ENCODE measurements around the gene DICER1.

DICER1 gene

DNA sequence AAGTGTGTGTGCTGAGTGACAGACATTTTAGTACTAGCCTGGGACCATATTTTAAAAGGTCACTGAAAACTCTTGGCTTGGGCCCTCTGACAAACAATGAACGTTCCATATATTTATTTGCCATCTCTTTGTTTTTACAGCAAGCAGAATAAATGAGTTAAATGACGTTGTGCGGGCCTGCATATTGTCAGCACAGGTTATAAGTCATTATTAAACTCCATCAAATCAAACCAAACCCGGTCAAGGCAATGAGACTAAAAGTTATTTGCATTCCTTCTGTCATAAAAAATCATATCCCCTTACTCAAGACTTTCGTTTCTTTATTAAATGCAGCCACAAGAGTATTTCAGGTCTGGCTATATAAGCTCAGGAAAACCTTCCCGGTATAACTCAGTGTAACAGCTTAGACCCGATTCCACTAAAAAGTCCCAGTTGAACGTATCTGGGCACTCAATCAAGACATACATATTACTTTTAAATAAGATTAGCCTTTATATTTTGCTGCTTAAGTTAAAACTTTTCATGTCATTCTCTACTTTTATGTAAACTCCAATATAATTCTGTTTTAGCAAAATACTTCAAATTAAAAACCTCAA is 84.9 kb downstream of the DICER1 start:
- DNase-seq = no peak

GRCh38 chr14:95071649-95072280 is 85.6 kb downstream of the DICER1 start:
- no peak for DNase-seq

GRCh38 chr14:95070748-95071435 is 86.4 kb downstream of the DICER1 start:
- no peak for DNase-seq

DNA sequence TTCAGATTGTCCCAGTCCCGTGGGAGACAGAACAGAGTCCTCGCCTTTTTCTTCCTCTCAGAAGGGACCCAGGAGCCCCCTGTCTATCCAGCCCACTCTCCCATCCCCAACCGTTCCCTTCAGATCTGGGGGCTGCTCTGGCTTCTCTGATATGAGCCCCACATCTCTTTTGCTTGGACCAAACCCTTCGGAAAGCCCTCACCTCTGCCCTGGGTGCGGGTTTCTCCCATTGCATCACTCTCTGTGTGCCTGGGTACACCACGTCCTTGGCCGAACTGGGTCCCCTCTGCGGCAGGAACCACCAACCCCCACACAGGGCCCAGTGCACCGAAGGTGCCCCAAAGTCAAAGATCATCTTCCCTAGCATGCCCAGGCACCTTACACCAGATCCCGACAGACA is 87.8 kb downstream of the DICER1 start:
- no peak for DNase-seq

DNA sequence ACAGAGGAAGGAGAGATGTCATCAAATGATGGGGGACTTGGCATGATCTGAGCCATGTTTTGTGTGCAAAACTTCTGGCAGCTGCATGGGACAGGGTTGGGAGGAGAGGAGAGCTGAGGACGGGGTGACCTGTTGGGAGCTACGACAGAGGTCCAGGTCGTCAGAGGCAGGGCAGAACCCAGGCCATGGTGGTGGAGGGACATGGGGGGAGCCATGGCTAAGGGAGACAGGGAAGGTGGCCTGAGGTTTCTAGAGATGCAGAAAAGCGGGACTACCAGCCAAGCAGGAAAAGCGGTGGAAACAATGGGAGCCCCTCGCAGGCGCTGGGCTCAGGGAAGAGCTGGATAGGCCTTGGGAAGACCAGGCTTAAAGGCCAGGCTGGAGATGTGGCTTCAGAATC is 88.3 kb downstream of the DICER1 start:
- DNase-seq = no peak

DNA sequence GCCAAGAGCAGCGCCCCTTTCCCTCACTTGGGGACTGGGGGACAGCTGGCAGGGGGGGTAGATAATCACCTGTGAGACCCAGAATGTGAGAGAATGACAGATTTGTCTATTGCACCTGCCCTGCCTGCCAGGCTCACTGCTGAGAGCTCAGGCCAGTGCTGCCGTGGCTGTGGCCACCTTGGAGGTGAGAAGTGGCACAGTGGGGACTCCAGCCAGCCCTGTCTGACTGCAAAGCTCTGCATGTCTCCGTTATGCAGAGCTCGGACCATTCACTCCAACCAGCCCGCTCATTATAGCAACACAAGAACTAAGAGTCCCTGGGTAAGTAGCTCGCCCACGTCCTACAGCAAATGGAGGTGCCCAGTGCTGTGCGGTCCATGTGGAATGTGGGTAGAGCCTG is 88.8 kb downstream of the DICER1 start:
- no peak for DNase-seq

DNA sequence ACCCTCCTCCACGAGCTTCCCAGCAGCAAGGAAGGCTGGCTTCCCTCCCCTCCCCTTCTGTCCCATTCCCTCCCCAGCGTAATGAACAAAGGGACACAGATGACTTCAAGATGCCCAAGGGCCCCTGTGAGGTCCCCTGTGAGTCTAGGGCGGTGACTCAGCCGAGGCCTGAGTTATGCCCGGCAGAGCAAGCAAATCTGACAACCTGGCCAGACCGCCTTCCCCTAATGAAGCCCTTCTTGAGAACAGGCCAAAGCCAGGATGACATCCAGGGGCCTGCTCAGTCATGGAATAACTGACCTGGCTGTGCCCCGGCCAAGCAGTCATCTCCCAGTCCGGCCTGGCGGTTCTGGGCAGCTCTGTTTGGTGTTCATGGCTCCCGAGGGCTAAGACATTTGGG is 89.2 kb downstream of the DICER1 start:
- no peak for DNase-seq

- no peak for DNase-seq
These were observed 89.8 kb downstream of the DICER1 start for GRCh38 chr14:95067526-95067925.

GRCh38 chr14:95066427-95066986 is 90.8 kb downstream of the DICER1 start:
- DNase-seq = no peak

DNA sequence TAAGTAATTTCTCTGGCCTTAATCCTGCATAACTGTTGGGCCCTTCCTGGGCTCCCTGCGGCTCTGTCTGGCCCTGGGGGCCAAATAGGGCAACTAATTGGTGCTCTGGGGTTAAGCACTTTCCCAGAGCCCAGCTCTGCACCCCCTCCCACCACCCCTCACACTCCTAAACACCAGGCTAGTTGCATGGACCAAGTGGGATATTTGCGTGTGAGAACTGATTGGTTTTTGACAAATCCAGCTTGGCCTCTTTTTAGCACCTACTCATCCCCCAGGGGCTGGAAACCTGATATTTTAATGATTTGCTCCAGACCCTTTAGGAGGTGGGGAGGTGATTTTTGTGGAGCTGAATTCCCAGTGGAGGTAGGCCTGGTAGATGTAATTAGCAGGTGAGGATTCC is 91.9 kb downstream of the DICER1 start:
- DNase-seq = no peak

DNA sequence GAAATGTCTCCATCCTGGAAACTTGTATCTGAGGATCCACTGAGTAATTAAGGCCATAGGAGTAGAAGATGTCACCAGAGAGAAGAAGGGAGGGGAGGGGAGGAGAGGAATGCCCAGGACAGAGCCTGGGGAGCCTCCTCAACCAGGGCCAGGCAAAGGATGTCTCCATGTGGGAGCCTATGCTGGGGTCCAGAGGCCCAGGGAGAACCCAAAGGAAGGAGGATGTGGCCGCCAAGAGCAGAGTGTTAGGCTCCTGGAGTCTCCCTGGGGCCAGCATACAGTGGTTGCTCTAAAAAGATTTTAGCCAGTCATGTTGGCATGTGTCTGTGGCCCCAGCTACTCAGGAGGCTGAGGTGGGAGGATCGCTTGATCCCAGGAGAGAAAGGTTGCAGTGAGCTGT is 92.6 kb downstream of the DICER1 start:
- DNase-seq = no peak

- DNase-seq = no peak
These were observed 93.1 kb downstream of the DICER1 start for GRCh38 chr14:95064256-95064655.

DNA sequence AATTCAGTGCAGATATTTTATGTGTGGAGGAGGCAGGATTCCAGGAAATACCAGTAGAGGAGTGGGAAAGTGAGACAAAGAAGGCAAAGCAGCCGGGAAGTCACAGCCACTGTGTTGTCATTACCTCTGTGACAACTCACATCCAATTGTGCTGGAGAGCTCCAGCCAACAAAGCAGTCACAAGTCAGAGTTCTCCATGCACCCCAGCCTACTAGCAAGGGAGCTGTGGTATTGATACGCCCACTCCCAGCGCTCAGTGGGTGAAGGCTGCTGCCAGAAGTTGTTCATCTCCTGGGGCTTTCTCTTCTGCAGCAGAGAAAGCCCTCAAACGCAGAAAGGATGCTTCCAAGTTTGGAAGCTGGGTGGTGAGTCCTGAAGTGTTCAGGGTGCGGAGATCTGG is 93.9 kb downstream of the DICER1 start:
- no peak for DNase-seq

DNA sequence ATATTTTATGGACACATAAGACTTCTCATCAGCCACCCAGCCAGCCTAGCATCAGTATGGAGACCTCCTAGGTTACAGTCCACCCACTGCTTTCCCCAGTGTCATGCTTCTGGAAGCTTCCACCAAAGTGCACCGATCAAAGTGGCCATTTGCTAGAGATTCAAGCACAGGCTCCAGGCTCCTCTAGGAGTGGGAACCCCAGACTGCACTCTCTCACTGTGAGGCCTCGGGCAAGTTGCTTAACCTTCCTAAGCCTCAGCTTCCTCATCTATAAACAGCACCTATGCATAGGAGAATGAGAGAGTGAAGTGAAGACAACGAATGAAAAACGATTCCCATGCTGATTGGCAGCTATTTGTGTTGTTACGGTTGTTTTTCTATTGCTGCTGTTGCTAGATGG is 94.4 kb downstream of the DICER1 start:
- DNase-seq = peak; percentile 7

DNA sequence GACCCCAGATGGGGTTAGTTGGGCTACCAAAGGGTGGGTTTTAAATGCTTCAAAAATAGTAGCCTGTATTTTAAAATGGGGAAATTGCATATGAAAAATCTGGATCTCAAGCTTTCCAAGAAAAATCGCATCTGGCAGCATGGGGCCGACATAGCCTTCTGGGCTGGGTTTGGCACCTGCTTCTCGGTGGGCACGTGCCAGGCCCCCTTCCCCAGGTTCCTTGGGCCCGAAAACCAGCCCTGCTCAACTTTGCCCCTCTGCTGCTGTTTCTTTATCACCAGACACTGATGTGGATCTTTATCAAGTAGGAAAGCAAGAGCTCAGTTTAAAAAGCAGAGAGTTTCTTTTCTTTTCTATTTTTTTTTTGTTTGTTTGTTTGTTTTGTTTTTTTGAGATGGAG is 95.1 kb downstream of the DICER1 start:
- DNase-seq = no peak

- DNase-seq = no peak
These were observed 95.8 kb downstream of the DICER1 start for GRCh38 chr14:95061317-95062093.

GRCh38 chr14:95059126-95059525 is 98.2 kb downstream of the DICER1 start:
- no peak for DNase-seq

- DNase-seq = no peak
These were observed 98.8 kb downstream of the DICER1 start for GRCh38 chr14:95058491-95058890.

GRCh38 chr14:95057851-95058250 is 99.5 kb downstream of the DICER1 start:
- DNase-seq = no peak

- no peak for DNase-seq
These were observed 100.2 kb downstream of the DICER1 start for GRCh38 chr14:95057147-95057546.

DNA sequence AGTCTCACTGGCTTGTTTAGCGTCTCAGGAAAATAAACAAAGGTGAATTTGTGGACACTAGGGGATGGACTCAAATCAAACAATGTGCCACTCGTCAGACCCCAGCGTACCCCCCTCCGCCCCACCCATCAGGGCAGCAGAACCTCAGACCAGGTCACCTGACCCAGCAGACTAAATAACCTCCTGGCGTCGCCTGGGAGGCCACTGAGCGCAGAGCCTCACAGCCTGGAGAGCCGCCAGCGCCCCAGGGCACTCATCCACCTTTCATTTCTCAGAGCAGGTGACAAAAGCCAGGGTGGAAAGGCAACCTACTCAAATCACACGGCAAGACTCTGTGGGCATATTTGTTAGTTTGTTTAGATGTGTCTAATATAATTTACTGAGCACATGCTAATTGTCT is 100.9 kb downstream of the DICER1 start:
- DNase-seq = no peak

DNA sequence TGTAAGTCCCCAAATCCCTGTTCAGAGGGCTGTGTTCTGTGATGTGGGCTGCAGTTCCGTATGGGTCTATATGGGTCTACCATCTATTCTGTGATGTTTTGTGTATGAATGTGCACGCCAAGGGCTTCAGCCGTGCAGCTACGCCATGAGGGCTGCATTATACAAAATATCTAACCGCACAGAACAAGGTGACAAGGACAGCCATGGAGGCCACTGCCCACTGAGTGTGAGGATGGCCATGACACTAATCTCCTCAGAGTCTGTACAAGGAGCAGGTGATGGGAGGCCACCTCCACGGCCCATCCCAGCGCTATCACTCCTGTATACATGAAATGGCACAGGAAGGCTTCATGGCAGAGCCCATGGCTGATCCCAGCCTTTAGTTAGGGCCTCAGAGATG is 102.0 kb downstream of the DICER1 start:
- DNase-seq = no peak

All from hematopoietic multipotent progenitor cell treated with erythropoietin and hydrocortisone succinate and interleukin-3 and kit ligand, for 4 days (in vitro differentiated cells).